MM.1S (cell line): ENCODE measurements around the gene RAB3IL1.

Source experiments
- DNase-seq: peaks from one replicate; pipeline ENCODE4 v3.0.0-alpha.2; 2015
- H2AFZ ChIP-seq: fragments of 300-600 bp; sonication (generic); 2 replicates; pipeline ENCODE4 v1.6.0; 2016; ENCODE audit warnings: antibody characterized with exemption, low read length
- H3F3A ChIP-seq: fragments of 300-600 bp; sonication (generic); 2 replicates; pipeline ENCODE4 v1.6.1; 2016; ENCODE audit warnings: mild to moderate bottlenecking, antibody characterized with exemption, low read length, moderate library complexity, mixed read lengths; ENCODE audit not compliant: insufficient read depth
- H3K27ac ChIP-seq: fragments of 300-600 bp; sonication (generic); 2 replicates; pipeline ENCODE4 v1.5.1; 2016; ENCODE audit warnings: mild to moderate bottlenecking, low read length
- H3K27me3 ChIP-seq: fragments of 300-600 bp; sonication (generic); replicated peaks from 2 replicates; pipeline ENCODE4 v1.6.0; 2016; ENCODE audit warnings: low read length; ENCODE audit not compliant: insufficient read depth
- H3K36me3 ChIP-seq: fragments of 300-600 bp; sonication (generic); replicated peaks from 2 replicates; pipeline ENCODE4 v1.6.1; 2016; ENCODE audit warnings: mild to moderate bottlenecking, low read length, mixed read lengths; ENCODE audit not compliant: insufficient read depth
- H3K4me1 ChIP-seq: fragments of 300-600 bp; sonication (generic); 2 replicates; pipeline ENCODE4 v1.6.1; 2016; ENCODE audit warnings: low read length, mixed read lengths
- H3K4me2 ChIP-seq: fragments of 300-600 bp; sonication (generic); 2 replicates; pipeline ENCODE4 v1.6.0; 2016; ENCODE audit warnings: low read depth, low read length
- H3K4me3 ChIP-seq: fragments of 300-600 bp; sonication (generic); 2 replicates; pipeline ENCODE4 v1.5.1; 2016; ENCODE audit warnings: low read length, mixed read lengths
- H3K79me2 ChIP-seq: fragments of 300-600 bp; sonication (generic); 2 replicates; pipeline ENCODE4 v1.6.1; 2016; ENCODE audit warnings: mixed run types, low read length, mixed read lengths
- H3K9ac ChIP-seq: fragments of 300-600 bp; sonication (generic); 2 replicates; pipeline ENCODE4 v1.6.1; 2016; ENCODE audit warnings: low read length, mixed read lengths
- H3K9me2 ChIP-seq: fragments of 300-600 bp; sonication (generic); replicated peaks from 2 replicates; pipeline ENCODE4 v1.6.1; 2016; ENCODE audit warnings: mild to moderate bottlenecking, low read length, mixed read lengths; ENCODE audit not compliant: insufficient read depth
- H3K9me3 ChIP-seq: fragments of 300-600 bp; sonication (generic); replicated peaks from 2 replicates; pipeline ENCODE4 v1.6.1; 2016; ENCODE audit warnings: mild to moderate bottlenecking, low read length, mixed read lengths; ENCODE audit not compliant: insufficient read depth
- H4K20me1 ChIP-seq: fragments of 300-600 bp; sonication (generic); 2 replicates; pipeline ENCODE4 v1.6.1; 2016; ENCODE audit warnings: mild to moderate bottlenecking, low read length, moderate library complexity, mixed read lengths; ENCODE audit not compliant: insufficient read depth
- EZH2 ChIP-seq: fragments of 300-600 bp; sonication (generic); optimal IDR thresholded peaks from 2 replicates; pipeline ENCODE3; 2017; ENCODE audit warnings: low read depth, mild to moderate bottlenecking, antibody characterized with exemption, low read length, mixed read lengths
- EZH2phosphoT487 ChIP-seq: fragments of 300-600 bp; sonication (generic); IDR thresholded peaks from 2 replicates; pipeline ENCODE4 v1.6.1; 2018; ENCODE audit warnings: antibody characterized with exemption, low read length
- TF ChIP-seq, protein P1 (sequence below): fragments of 300-600 bp; sonication (generic); IDR thresholded peaks from 2 replicates; pipeline ENCODE4 v1.5.1; 2016; ENCODE audit warnings: antibody characterized with exemption, low read length, mixed read lengths

The RAB3IL1 gene

GRCh38 chr11:61956191-61957020 is 39.0 kb upstream of the RAB3IL1 start:
- Histone ChIP-seq H3K79me2 (no peaks in the 10 kb centered on the region), H3F3A (no peaks in the 10 kb centered on the region), H3K4me2 (no peak overlapping the region), H3K9me3 (no peaks in the 10 kb centered on the region), H3K36me3 (no peaks in the 10 kb centered on the region), H3K4me3 (no peak overlapping the region), H3K27me3 (peaks cover 6% of the 10 kb centered on the region), H4K20me1 (no peaks in the 10 kb centered on the region), H3K9me2 (no peaks in the 10 kb centered on the region), H3K27ac (no peak overlapping the region), H2AFZ (no peak overlapping the region), H3K4me1 (no peaks in the 10 kb centered on the region), H3K9ac (no peak overlapping the region)
- TF ChIP-seq EZH2phosphoT487 (no peak), EZH2 (no peak)
- TF ChIP-seq, protein P1, sequence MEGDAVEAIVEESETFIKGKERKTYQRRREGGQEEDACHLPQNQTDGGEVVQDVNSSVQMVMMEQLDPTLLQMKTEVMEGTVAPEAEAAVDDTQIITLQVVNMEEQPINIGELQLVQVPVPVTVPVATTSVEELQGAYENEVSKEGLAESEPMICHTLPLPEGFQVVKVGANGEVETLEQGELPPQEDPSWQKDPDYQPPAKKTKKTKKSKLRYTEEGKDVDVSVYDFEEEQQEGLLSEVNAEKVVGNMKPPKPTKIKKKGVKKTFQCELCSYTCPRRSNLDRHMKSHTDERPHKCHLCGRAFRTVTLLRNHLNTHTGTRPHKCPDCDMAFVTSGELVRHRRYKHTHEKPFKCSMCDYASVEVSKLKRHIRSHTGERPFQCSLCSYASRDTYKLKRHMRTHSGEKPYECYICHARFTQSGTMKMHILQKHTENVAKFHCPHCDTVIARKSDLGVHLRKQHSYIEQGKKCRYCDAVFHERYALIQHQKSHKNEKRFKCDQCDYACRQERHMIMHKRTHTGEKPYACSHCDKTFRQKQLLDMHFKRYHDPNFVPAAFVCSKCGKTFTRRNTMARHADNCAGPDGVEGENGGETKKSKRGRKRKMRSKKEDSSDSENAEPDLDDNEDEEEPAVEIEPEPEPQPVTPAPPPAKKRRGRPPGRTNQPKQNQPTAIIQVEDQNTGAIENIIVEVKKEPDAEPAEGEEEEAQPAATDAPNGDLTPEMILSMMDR: no peak
- DNase-seq: no peak

GRCh38 chr11:61955422-61956135 is 38.2 kb upstream of the RAB3IL1 start:
- no peaks in the 10 kb centered on the region for H3K4me1 ChIP-seq
- no peaks in the 10 kb centered on the region for H4K20me1 ChIP-seq
- H3K4me2 ChIP-seq: no peak overlapping the region
- no peaks in the 10 kb centered on the region for H3K9me3 ChIP-seq
- TF ChIP-seq EZH2 (no peak), EZH2phosphoT487 (no peak)
- TF ChIP-seq, protein P1: no peak
- H3K9ac ChIP-seq: no peak overlapping the region
- H3K36me3 ChIP-seq: no peaks in the 10 kb centered on the region
- no peak overlapping the region for H3K4me3 ChIP-seq
- no peak overlapping the region for H3K27ac ChIP-seq
- no peak for DNase-seq
- H2AFZ ChIP-seq: no peak overlapping the region
- peaks cover 6% of the 10 kb centered on the region for H3K27me3 ChIP-seq
- no peaks in the 10 kb centered on the region for H3F3A ChIP-seq
- no peaks in the 10 kb centered on the region for H3K79me2 ChIP-seq
- H3K9me2 ChIP-seq: no peaks in the 10 kb centered on the region

GRCh38 chr11:61954851-61955421 is 37.6 kb upstream of the RAB3IL1 start:
- no peak overlapping the region for H3K9ac ChIP-seq
- H2AFZ ChIP-seq: no peak overlapping the region
- no peaks in the 10 kb centered on the region for H3K9me2 ChIP-seq
- H3K9me3 ChIP-seq: no peaks in the 10 kb centered on the region
- no peak for TF ChIP-seq EZH2
- TF ChIP-seq, protein P1: no peak
- TF ChIP-seq EZH2phosphoT487: no peak
- no peaks in the 10 kb centered on the region; the same call in 1 of the 2 replicates for H3K4me1 ChIP-seq
- peaks cover 6% of the 10 kb centered on the region for H3K27me3 ChIP-seq
- H4K20me1 ChIP-seq: no peaks in the 10 kb centered on the region
- H3K4me2 ChIP-seq: no peak overlapping the region
- H3K79me2 ChIP-seq: no peaks in the 10 kb centered on the region
- no peak overlapping the region for H3K27ac ChIP-seq
- H3K4me3 ChIP-seq: no peak overlapping the region
- no peak for DNase-seq
- H3K36me3 ChIP-seq: no peaks in the 10 kb centered on the region
- no peaks in the 10 kb centered on the region for H3F3A ChIP-seq
